Activated gamma-delta T cell treated with anti-CD3 and anti-CD28 coated beads, Interleukin-2, amount 50 U/mL, for 16 hours (primary cell): Measurements from ENCODE around the gene PDCD2.
"Not testable (repeated sequence)": the region's sequence is repeated elsewhere in the genome, so short reads cannot be mapped to it uniquely, and the experiment has no call there.

Experiments used
- DNase-seq: peaks from one replicate; pipeline ENCODE4 v3.0.0-alpha.2; 2020; ENCODE audit warnings: low read depth

Gene PDCD2

DNA sequence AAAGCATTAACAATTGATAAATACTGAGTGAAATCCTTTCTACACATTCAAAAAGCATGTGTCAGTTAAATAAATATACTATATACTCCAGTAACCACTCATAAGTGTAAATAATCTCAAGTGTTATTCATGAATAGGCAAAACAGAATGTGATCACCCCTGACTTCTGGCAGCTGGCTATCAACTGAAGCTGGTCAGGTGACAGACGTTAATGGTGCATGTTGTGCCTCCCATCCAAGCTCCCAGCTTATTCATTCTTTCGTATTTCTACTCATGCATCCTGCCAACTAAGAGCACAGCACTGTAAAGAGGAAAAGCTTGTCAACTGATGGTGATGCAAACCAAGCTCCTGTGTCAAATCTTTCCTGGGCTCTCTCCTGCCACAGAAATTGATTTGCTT lies 39.0 kb downstream of the PDCD2 start:
- DNase-seq, result no peak

DNA sequence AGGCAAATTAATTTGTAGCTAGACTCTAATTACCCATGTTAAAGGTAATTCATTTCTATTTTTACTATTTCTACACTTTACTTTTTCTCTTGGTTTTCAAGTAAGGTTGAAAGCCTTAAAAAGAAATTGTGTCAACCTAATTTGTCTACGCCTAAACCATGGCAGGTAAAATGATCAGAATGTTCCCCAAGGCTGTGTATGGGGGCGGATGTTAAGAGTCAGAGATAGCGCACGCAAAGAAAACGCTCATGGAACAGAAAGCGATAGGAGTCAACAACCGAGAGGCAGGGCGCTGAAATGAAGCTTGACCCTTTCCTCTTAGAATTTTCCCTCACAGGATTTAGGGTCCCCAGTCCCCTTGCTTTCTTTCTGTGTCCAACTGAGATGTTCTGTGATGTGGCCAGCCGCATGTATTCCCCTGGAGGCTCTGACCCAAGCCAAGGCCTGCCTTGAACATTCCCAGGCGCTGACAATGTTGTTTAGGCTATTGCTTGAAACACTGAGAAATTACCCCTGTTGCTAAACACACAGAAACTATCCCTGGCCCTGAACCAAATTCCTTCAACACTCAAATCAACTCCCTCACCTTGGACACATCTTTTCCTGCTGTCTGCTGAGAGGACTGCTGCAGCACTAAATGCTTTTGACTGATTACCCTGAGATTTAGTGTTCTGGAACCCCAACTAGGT lies 42.3 kb downstream of the PDCD2 start:
- no peak for DNase-seq

DNA sequence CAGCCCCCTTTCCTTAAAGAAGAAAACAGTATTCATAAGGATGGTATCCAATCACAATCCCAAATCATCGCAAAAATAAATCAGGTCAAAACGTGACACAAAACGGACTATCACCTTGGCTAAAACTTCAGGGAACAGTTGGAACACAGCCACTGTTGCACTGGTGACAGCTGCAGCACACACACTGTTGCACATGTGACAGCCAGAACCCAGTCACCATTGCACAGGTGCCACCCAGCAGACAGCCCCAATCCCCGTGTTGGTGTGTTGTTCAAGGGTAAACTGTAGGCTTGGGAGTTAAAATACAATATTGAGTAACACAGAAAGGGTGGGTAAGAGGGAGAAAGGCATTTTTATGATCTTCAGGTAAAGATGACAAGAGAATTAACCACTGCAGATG lies 47.1 kb downstream of the PDCD2 start:
- DNase-seq, result no peak

DNA sequence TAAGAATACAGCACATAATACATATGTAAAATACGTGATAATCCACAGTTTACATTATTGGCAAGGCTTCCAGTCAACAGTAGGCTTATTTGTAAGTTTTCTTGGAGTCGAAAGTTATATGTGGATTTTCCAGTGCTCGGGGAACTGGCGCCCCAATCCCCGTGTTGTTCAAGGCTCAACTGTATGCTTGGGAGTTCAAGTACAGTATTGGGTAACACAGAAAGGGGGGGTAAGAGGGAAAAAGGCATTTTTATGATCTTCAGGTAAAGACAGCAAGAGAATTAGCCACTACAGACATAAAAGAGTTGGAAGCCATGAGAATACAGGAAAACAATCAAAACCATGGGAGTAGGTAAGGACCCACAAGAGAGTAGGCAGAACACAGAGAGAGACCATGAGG lies 47.8 kb downstream of the PDCD2 start:
- DNase-seq, result no peak

DNA sequence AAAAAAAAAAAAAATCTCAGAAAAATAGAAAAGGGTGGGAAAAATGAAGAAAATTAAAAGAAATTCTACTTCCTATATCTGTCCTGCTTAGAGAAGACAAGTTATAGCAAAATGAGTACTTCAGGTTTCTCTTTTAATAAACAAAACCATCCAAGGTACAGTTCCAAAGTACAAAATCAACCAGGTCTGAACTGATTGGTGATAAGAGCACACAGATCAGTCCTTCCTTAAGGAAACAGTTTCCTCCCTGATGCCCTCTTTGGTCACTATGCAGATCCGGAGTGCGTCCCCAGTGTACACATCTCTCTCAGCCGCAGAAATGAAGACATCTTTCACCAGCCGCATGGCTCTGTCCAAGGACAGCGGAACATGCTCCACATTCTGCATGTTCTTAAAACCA lies 49.4 kb downstream of the PDCD2 start:
- no peak for DNase-seq

DNA sequence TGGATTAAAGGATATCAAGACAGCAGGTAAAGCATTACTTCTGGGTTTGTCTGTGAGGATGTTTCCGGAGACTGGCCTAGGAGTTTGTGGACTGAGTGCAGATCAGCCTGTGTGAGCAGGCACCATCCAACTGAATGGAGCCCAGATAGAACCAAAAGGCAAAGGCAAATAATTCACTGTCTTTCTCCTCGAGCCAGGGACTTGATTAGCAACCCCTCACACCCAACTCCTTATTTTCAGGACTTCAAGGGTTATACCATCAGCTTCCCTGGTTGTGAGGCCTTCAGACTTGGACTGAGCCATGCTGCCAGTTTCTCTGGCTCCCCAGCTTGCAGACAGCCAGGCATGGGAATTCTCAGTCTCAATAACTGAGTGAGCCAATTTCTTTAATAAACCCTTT lies 50.6 kb downstream of the PDCD2 start:
- DNase-seq, result no peak

DNA sequence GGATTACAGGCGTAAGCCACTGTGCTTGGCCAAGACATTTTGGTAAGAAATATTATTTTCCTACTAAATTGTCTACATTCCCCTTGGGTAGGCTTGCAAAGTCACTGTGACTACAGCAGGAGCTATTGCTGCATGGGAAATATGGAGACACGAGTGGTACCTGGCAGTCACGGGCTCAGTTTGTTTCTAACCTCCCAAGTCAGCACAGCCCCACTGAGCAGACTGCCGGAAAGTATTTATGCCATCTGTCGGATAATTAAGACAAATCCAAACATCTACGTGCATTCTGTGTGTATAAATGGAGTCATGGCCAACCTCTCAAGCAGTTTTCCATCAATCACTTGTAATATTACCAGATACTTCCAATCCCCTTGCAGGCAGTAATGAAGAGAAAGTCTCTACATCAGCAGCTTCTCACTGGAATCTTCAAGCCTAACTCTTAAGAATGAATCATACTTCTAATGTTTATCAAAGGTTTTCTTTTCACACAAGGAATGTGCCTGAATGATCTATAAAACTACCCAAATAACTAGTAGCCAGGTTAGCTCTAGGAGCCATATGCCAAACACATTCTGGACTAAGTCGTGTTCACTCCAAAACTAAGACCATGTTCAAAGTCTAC lies 51.5 kb downstream of the PDCD2 start:
- no peak for DNase-seq

DNA sequence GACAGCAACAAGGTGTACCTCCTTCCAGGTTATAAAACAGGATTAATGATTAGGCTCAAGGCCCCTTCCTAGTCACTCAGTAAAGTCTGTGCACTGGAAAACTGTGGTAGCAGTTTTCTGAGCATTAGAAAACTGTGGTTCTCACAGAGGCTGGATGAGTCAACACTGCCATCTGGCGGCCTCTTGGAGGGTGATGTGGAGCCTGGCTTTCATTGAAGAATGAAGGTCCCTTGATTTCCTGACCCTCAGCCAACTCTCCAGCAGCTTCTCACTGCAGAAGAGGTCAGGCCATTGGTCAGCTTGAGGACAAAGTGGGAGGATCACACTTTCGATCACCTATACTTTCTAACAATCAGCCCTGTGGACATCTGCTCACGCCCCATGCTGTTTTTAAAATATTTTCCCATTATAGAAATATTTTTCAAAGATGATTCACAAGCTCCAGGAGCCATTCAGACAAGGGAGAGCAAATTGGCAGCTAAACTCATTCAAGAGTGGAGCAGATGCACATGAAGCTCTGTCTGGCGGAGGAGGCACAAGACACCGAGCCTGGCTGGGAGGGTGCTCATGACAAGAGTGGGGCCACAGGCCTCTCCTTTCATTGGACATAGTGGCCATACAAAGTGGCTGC lies 54.5 kb downstream of the PDCD2 start:
- peak; percentile 44 for DNase-seq

DNA sequence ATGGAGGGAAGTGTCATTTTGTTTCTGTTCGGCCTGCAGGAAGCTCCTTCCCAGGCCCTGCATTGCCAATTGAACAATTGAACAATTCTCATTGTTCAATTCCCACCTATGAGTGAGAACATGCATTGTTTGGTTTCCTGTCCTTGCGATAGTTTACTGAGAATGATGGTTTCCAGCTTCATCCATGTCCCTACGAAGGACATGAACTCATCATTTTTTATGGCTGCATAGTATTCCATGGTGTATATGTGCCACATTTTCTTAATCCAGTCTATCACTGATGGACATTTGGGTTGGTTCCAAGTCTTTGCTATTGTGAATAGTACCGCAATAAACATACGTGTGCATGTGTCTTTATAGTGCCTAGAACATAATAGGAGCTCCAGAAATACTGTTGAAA lies 56.4 kb downstream of the PDCD2 start:
- not testable (repeated sequence) for DNase-seq

DNA sequence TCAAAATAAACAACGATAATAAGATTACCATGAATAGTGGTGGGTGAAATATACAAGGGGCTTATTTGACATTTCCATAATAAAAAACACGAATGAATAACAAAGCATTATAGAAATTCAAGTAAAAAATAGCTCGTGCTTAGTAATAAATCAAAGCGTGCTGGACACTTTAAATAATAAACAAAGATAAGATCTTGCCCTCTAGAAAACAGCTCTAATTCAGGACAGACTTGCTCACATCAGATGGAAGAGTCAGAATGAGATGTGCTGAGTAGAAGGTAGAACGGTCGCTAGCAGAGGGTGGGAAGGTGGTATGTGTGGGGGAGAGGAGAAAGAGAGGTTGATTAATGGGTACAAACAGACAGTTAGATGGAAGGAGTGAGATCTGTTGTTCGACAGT lies 58.6 kb downstream of the PDCD2 start:
- no peak for DNase-seq
